ENCODE results near the gene RAB8B.
"Not testable (repeated sequence)": the region's sequence is repeated elsewhere in the genome, so short reads cannot be mapped to it uniquely, and the experiment has no call there.

RAB8B gene

DNA sequence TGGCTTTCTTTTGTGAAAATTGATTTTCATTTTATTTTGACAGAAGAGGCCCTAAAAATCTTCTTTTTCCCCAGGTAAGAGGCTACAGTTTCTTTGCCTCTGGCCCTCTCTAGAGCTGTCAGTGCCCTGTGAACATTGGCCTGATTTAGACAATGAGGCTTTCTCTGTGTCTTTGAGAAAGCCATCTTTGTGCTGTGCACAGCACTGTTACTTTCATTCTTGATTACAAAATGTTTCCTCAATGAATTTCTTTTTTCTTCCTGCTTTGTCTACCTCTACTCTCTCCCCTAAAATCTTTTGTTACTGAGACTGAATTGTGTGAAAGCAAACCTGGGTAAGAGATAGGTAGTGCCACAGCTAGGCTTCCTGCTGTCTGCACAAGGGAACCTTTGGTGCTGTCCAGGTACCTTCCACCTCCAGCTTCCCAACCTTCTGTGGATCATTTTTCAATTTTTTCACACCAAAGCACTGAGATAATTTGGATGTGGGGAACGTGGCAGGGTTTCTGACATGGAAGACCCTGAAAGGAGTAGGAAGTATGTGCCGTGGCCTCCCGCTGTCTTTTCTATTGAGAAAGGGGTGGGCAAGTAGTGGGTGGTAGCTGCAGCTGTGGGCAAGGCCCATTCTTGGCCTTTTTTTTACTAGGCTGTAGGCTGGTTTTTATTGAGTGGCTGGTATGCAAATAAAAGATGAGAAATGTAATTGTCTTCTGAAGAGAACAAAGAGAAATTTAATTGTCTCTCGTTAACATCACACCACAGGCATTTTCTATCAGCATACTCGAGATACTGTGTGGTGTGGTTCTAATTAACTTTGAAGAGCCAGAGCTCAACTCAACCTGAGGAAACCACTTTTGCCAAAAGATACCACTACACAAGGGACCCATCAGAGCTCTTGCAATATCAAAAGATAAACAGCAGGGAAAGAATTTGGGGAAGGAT is 21.0 kb downstream of the RAB8B start:
- no peak for DNase-seq

DNA sequence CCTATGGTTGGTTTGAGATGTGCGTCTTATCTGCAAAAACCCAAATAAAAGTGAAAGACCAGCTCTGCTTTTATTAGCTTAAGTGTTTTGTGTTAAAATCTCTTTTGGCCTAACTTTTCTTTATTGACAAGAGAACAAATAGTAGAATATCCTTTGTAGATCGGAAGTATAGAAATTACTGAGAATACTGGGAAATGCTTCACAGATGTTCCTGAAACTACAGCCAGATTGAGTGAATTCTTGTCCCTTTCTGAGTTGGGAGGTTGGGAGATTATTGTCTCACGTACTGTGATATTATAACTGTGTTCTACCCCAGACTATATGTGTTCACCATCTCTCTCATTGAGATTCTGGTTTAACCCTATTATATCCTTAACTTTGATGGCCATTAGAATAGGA is 21.7 kb downstream of the RAB8B start:
- no peak for DNase-seq

DNA sequence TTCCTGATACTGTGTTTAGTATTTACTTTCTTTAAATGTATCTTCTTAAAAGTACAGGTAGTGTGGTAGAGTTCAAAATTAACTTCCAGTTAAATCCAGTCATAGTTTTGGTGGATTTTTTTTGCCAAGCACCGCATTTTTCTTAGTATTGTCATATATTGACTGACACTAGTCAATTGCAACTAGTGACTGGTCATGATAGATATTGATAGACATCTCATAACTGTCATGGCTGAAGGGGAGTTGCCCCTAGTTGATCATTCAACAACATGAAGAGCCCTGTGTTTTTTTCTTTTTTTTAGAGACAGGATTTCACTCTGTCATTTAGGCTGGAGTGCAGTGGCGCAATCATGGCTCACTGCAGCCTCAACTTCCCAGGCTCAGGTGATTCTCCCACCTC is 22.1 kb downstream of the RAB8B start:
- DNase-seq, result no peak

DNA sequence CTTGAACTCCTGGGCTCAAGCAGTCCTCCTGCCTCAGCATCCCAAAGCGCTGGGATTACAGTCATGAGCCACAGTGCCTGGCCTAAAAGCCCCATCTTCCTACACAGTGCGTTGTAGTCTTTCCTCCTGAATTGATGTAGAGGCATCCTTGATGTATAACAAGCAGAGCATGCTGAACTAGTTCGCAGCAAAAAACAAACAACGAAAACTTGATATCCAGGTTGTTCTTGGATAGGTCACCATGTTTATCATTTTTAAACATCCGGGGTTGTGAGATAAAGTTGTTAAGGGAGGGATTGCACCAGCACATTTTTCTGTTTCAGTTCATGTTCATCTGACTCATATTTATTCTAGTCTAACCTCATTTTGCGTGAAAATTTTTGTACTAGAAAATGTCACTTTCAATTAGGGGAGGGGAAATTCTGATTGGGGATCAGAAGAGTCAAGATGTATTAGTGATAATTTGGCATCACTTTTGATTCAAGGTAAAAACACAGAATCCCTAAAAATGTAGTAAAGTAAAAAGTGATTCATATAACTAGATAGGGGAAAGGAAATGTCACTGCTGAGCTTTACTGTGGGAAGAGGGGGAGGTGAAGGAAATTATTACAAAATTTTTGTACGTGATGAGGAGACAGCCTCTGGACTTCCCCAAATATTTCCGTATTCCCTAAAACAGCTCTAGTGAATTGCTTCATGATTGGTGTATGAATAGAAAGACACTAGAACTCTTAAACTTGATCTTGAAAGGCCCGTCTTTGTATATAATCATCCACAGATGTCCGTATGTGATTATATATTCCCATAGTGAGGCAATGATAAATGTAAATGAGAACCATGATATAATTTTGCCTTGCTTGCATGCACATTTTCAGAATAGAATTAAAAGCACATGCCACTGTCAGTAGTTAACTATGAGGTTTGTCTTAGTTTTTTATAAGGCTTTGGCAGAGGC is 22.9 kb downstream of the RAB8B start:
- no peak for DNase-seq

DNA sequence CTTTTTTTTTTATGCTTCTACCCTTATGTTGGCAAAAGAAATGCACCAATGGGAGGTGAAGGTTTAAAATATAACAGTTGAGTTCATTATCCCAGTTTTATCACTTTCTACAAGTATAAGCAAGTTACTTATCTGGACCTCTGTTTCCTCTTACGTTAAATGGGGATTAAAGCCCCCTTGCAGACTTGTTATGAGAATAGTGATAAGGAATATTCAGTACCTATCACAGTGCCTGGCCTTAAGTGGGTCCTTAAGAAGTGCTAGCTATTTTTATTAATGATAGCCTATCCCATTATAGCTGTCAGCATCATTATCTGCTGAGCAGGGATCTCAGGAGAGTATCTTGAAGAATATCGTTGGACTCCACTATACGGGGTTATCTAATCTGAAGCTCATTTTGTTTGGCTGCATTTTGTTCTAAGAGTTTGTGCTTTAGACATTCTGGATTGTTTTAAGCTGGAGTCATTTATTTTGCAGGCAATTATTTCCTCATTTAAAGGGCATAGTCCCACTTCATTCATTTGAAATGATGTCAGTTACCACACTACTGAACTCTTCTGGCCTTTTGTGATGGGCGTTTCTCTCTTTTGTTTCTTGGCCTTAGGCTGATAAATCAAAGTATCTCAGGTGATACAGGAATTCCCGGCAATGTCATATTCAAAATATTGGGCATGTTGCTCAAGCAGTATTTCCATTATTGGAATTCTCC is 28.8 kb downstream of the RAB8B start:
- DNase-seq, result no peak

DNA sequence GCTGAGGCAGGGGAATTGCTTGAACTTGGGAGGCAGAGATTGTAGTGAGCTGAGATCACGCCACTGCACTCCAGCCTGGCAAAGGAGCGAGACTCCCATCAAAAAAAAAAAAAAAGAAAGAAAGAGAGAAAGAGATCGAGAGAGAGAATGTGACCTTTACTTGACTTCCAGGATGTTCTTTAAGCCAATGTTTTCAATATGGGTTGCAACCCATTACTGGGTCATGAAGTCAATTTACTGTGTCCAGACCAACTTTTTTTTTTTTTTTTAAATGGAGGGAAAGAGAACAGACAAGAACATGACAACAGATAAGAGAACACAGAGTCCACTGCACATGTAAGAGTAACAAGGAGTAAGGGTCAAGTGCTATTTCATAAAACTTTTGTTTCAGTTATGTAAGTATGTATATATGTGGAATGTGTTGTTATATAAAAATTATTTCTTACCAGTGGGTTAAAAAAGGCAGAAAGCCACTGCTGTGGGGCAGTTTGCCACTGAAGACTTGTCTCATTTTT is 29.8 kb downstream of the RAB8B start:
- DNase-seq, result no peak

DNA sequence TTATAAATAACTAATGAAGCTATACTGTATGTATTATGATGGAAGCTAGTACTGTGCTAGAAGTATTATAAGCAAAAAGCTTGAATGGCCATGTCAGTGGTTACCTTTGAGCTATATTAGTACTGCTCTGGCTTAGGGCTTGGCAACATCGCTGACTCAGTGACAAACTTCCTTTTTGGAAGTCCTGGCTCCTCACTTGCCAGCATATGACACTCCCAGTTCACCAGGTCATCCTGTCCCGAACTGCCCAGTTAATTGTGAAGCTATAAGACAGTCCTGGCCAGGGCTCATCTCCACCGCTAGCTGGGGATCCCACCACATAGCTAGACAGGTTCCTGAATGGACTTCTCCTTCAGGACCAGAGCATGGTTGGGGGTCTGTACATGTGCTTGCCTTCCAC is 31.9 kb downstream of the RAB8B start:
- DNase-seq, result no peak

DNA sequence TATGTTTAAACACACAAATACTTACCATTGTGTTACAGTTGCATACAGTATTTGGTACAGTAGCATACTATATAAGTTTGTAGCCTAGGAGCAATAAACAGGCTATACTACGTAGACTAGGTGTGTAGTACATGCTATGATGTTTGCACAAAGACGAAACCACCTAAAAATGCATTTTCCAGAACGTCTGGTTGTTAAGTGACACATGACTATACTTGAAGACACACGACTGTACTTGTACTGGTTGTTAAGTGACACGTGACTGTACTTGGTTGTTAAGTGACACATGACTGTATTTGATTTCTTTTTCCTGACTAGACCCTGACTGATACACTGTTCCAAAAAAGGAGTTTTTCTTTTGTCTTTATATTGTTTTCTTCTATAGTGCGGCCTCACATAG is 34.1 kb downstream of the RAB8B start:
- no peak for DNase-seq

DNA sequence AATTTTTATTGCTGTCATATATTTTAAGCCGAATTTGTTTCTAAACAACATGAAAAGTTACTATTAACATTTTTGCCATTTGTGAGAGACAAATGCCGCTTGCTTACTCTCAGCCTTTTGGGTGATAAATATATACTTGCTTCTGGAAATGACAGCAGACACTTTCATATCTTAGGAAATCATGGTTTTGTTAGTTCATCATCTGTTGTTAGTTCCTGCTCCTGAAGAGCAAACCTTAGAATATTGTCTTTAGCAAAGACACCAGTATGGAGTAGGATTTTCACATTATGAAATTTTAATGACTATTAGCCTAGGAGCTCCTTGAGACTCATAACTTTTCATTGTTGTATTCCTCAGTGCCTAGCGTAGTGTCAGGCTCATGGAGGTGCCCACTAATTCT is 36.0 kb downstream of the RAB8B start:
- DNase-seq, result no peak

DNA sequence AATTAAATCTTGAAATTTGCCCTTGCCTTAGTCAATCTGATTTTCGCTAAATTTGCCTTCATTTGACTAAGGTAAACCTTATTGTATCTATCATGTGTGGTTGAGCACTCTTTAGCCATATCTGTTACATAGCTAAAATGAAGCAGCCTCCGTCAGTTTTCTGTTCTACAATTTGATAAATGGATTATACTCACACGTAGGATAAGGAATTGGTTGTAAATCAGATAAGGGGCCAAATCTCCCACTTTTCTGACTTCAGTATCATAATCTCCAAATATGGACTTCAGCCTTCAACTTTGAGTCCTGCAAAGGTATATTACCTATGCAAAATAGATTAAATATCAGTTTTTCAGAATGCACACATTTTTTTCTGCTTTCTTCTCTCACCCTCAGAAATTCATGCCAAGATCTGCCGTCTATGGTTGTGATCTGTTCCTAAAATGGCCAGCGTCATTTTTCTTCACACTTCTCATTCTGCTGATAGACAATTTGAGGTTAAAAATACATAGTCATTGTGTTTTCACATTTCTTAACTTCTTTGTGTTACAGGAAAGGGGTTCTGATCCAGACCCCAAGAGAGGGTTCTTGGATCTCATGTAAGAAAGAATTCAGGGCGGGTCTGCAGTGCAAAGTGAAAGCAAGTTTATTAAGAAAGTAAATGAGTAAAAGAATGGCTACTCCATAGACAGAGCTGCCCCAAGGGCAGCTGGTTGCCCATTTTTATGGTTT is 36.9 kb downstream of the RAB8B start:
- DNase-seq, result no peak

DNA sequence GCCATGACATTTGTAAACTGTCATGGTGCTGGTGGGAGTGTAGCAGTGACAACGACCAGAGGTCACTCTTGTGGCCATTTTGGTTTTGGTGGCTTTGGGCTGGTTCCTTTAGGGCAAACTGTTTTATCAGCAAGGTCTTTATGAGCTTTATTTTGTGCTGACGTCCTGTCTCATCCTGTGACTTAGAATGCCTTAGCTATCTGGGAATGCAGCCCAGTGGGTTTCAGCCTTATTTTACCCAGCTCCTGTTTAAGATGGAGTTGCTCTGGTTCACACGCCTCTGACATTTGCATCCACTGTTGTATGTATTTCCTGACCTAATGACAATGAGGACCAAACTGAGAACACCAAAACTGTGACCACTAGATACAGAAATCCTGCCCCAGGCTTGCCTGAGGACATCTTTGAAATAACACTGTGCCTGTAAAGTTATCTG is 37.6 kb downstream of the RAB8B start:
- no peak for DNase-seq

DNA sequence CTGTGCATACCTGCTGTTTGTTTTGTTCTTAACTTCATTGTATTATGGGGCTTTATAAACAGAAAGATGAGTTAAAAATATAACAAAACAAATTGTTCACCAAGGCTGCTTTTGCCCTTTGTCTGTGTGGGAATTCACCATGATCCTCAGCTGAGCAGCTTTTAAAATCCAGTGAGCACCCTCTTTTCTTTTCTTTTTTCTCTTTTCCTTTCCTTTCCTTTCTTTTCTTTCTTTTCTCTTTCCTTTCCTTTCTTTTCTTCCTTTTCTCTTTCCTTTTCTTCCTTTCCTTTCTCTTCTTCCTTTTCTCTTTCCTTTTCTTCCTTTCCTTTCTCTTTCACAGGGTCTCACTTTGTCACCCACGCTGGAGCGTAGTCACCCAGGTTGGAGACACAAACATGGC is 38.3 kb downstream of the RAB8B start:
- no peak for DNase-seq

DNA sequence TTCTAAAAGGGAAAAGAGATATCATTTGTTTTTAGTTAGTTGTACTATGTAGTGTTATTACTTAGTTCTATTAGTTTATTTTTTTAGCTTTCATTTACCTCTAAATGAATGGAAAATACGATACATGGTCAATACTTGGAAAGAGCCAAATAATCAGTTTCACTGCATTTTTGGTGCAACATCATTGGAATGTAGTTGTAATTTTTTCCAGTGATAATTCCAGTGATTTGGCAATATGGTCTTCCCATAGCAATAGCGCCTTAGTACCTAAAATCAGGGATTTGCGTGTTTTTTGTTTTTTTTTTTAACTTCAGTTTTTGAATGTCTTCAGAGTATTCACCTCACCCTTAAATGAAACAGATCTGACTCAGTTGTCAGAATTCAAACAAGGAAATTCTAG is 41.8 kb downstream of the RAB8B start:
- DNase-seq, result no peak

DNA sequence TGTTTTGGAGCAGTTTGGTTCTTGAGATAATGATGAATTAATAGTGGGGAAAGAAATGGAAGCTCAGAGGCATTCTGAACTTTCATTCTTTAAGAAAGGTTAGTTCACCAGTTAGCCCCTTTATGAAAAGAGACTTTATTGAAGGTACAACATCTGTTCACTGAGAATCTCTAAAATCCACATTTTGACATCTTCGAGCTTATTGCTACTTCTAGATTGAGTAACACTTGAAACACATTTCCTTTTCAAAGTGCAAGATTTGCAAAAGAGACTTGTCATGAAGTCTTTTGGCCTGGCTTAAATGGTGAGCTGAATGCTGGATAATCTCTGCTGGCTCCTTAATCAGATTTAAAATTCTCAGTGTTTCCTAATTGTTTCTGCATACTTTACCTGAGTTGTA is 42.3 kb downstream of the RAB8B start:
- DNase-seq, result no peak

DNA sequence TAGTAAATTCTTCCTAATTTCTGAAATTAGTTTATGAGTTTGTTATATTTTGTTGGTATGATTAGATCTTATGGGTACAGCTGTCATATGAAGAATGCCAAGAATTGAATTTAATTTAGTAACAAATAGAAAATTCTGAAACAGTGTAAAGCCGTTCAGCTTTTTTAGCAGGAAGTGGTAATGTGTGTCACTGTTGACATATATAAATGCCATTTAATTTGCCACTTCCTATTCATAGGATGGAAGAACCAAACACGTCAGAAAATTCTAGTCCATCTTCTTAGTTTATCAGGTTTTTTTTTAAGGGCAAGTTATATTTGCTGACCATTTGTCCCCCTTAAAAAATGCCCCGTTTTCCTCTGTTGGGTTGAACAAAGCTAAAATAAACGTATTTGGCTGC is 43.0 kb downstream of the RAB8B start:
- no peak for DNase-seq

DNA sequence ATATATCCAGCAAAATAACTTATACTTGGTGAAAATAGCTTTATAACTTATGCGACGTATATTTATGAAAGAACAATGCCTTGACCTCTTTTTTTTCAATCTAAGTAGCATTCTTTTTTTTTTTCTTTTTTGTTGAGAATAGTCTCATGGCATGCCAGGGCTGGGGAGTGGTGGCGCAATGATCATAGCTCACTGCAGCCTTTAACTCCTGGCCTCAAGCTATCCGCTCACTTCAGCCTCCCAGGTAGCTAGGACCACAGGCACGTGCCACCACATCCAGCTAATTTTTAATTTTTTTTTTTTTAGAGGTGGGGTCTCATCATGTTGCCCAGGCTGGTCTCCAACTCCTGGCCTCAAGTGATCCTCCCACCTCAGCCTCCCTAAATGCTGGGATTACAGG is 43.5 kb downstream of the RAB8B start:
- no peak for DNase-seq

DNA sequence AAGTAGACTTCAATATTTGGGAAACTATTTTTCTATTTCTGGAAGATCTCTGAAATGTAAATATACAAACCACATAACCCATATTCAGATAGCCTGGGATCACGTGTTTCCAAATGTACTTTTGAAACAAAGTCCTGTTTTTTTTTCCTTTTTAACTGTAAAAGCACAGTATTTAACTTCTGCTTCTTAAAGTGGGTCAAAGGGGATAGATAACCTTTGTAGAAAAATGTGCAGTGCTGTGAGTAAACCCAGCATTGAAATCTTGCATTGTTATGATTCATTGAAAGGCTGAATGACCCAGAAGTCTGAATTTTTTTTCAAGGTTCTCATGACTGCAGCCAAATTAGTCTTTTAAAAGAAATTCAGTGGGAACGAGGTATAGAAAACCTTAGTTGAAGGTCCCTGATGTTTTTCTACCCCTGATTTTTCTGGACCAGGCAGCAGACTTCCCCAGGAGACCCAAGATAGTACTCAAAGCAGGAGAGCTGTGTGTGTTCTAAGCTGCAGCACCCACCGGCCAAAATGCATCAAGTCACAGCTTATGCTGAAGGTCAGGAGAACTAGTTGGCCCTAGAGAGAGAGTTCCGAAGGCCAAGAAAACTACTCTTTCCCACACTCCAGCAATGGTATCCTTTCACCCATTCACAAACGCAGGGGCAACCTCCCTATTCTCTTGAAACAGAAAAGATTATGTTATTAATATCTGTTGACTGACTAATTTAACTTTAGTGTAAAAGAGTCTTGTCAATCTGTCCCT is 44.4 kb downstream of the RAB8B start:
- DNase-seq, result no peak

DNA sequence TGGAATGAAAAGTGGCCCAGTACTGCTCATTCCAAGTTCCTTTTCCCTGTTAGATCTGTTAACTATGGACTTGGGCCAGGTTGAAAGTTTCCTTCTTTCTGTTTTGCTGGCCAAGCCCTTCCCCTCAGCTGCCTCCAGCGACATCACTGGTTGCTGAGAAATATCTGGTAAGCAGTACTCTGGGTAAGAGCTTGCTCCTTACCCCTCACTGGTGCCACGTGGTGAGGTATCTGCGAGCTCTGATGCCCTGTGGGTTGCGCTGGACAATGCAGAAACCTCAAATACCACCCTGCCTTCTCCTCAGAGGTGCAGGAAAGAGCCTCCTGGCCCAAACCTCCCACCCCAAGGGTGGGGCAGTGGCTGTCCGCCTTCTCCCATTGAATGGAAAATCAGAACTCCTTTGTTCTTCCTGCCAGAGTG is 45.1 kb downstream of the RAB8B start:
- DNase-seq, result no peak

DNA sequence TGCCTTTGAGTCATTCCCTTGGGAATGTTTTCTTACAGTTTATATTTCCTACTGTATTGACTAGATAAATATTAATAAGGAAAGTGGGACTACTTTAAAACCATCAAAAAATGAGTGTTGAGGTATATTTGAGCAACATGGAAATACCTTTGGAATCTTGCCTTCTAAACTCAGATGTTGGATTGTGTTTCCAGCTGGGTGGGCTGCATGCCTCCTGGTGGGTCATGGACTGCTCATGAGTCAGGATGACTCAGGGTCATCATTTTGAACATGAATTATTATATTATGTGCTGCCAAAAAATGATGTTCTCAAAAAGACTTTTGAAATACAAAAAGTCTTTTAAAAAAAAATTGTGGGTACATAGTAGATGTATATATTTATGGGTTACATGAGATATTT is 46.9 kb downstream of the RAB8B start:
- no peak for DNase-seq

DNA sequence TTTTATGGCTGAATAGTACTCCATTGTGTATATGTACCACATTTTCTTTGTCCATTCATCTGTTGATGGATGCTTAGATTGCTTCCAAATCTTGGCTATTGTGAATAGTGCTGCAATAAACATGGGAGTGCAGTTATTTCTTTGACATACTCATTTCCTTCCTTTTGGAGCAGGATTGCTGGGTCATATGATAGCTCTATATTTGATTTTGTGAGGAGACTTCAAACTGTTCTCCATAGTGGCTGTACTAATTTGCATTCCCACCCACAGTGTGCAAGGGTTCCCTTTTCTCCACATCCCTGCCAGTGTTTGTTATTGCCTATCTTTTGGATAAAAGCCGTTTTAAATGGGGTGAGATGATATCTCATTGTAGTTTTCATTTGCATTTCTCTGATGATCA is 47.7 kb downstream of the RAB8B start:
- not testable (repeated sequence) for DNase-seq

DNA sequence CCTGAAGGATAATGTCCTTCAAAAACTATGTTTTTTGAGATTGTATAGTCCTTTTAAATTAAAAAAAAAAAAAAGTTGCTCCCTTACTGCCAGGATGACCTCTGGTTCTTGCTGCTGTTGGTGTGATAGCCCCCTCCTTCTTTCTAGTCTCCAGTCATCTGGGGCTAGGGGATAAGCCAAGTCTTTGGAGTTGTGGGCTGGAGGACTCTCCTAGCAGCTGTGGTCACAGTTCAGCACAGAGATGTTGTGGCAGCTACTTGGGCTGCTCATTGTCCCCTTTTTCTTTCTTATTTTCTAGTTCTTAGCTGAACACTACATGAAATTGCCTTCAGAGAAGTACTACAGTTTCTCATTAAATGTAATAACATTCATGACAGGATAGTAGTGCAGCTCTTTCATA is 48.8 kb downstream of the RAB8B start:
- no peak for DNase-seq
